Activated T-cell treated with anti-CD3 and anti-CD28 coated beads for 24 hours (primary cell): Measurements from ENCODE around the gene KRT14.
A peak's percentile ranks its signal among the peaks of the same experiment; 100 is the strongest.
"Not testable (repeated sequence)": the region's sequence is repeated elsewhere in the genome, so short reads cannot be mapped to it uniquely, and the experiment has no call there.

Experiments used
- DNase-seq: peaks from one replicate; pipeline ENCODE4 v3.0.0-alpha.2; 2020; ENCODE audit warnings: low read depth

KRT14 gene

DNA sequence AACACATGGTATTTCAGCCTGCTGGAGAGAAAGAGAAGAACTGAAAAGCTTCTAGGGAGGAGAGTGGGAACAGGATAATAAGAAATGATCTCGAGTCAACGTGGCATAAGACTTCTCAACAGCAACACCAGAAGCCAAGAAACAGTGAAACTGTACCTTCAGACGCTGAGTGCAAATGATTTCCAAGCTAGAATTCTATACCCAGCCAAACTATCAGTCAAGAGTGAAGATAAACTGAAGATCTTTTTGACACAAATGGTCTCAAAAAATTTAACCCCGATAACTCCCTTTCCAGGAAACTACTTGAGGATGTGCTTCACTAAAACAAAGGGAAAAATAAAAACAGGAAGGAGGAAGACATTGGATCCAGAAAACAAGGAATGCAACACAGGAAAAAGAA is 20.2 kb upstream of the KRT14 start:
- DNase-seq, result not testable (repeated sequence)

DNA sequence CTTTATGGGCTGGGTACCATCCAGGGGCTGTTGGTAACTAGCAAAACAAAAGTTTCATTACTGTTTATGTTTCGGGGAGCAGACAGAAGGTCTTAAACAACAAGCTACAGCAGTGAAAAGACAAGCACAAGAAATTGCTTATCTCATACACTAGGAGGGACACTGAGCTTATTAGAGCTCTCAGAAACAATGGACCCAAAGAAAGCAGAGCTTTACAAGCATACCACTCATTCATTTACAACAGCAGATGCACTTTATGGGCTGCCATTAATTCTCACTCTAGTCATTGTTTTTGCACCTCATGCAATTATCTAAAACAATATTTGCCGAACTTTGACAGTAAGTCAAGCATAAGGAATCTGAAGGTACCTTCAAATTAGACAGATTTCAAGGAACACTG is 15.8 kb upstream of the KRT14 start:
- no peak for DNase-seq

DNA sequence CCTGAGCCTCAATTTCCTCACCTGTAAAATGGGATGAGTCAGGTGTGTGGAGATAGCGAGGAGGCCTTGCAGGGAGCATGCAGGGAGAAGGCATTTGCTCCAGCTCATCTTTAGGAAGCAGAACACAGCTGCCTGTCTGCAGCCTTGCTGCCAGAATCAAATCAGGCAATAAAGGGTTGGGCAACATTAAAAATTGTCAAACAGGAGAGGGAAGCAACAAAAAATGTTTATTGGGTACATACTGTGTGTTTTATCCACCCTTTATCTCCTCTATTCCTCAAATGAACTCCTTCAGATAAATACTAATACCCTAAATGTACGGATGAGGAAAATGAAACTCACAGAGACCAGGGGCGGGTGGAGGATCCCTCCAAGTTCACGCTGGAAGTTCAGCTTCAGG is 13.6 kb upstream of the KRT14 start:
- DNase-seq, result no peak

DNA sequence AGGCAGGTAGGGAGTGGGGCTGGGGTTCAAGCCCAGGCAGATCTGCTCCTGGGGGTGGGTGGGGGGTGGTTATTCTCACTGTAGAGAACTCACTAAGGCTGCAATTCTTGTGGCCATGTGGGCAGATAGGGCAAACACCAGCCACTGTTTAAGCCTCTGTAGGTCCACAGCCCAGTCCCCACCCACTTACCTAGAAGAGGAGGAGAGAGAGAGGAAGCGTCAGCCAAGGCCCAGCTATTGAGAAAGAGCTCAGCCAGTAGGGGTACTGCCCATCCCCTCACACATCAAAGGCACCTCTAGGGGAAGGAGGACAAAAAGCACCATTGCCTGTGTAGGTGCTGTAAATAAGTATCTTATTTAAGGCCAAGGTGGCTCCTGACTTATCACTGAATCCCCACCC is 13.0 kb upstream of the KRT14 start:
- no peak for DNase-seq

DNA sequence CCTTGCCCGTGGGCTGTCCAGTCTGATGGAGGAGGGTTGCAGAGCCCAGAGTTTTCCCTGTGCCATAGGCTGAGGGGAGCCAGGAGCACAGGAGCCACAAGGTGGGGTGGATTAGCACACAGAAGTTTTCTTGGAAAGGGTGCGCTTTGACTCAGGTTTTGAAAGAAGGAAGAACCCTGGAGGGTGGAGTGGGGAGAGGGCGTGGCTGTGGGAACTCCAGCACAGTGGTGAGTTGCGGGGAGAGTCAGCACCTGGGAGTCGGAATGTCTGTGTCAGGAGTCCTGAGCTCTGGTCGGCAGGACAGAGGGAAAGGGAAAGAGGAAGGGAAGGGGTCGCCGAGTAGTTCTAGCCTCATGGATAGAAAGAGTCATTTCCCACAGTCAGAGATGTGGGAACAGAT is 8.9 kb upstream of the KRT14 start:
- no peak for DNase-seq

DNA sequence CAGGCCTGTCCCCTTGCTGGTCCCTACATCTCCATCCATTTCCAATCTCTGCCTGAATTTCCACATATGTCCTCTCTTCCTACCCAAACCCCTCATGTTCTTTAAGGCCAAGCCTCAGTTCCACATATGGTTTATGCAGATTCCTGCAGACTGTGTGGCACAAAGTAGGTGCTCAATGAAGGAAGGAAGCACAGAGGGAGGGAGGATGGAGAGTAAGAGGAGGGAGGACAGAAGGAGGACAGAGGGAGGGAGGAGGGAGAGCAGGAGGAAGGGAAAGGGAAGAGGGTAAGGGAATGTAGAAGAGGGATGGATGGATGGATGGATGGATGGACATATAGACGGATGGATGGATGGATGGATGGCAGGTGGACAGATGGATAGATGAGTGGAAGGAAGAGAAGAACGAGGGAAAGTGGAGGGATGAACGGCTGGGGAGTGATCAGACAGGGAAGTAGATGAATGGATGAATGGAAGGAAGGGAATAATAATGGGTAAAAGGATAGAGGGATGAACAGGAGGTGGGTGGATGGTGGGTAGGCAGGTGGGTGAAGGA is 7.7 kb upstream of the KRT14 start:
- DNase-seq, result no peak

DNA sequence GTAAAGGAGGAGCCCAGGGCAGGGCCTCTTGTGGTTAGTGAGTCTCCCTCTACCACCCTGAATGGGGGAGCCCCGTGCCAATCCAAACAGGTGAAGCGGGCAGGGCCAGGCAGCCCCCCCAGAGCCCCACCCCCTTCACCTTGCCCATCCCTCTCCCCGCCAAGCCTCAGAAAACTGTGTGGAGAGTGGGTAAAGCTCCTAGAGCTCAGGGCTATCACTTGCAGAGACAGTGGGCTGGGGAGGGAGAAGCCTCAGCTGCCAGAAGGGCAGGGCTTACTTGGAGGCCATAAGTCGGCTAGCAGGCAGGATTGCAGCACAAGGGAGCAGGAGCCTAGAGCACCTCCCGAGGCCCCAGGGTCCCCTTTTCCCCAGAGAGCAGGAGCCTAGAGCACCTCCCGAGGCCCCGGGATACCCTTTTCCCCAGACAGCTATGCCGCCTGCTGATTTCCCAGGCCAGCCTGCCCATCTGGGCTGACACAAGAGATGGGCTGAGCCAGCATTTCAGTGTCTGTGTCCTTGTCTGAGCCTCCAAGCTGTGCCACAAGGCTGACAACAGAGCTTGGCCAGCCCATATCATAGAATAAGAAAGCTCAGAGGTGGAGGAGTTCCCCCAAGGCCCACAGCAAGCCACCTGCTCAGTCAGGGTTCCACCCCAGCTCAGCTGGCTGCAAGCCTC is 6.7 kb upstream of the KRT14 start:
- no peak for DNase-seq

DNA sequence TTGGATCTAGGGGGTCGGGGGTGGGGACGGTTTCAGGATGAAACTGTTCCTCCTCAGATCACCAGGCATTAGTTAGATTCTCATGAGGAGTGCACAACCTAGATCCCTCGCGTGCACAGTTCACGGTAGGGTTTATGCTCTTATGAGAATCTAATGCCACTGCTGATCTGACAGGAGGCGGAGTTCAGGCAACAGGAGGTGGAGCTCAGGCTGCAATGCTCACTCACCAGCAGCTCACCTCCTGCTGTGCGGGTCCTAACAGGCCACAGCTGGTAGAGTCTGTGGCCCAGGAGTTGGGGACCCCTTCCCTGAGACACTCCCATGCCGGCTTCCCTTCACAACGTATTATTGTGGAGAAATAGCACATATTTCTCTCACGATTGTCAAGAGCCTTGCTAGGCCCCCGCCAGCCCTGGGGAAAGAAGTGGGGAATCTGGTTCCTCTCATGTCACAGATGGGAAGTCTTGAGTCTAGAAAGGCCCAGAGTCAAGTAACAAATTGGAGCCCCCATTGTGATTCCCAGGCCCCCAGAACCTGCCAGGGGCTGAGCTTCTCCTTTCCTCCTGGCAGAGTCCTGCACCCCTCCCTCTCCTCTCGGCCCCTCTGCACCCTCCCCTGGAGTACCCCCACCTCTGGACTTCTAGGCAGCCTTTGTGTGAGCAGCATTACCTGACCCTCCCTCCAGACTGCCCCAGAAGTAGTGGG is 6.1 kb upstream of the KRT14 start:
- no peak for DNase-seq

DNA sequence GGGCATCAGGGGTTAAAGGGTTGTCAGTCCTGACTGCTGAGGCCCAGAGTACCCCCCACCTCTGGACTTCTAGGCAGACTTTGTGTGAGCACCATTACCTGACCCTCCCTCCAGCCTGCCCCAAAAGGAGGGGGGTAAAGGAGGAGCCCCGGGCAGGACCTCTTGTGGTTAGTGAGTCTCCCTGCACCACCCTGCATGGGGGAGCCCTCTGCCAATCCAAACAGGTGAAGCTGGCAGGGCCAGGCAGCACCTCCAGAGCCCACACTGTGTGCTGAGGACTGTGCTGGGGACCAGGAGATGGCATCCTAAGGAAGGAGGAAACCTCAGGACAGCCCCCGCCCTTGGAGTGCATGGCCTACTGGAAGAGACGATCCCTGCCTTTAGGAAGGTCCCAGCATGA is 2.6 kb upstream of the KRT14 start:
- DNase-seq, result no peak

DNA sequence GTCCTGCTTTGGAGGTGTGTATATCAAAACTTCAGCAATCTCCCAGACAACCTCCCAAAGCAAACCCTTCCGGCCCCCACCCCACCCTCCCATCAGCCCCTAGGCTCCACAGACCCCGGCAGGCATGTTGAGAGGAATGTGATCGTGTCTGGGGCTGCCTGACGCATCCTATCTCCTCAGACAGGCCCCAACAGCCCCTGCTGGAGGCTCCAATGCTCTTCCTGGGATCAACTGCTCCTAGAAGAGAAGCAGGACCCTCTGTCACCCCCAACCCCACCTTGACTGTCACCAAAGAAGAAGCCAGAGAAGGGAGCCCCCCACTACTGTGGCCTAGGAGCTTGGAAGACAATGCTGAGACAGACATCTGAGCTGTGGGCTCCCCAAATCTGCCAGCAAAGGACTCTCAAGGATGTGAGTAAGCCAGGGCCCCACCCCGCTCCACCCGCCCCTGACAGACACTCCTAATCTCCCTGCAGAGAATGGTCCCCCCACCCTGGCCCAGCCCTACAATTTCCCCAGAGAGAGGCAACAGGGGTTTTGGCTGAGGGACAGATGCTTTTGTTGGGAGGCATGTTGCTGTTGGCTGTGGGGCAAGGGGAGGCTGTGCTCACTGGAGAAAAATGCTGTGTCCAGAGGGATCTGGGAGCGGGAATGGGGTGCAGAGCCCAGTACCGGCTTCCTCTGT is 1.6 kb upstream of the KRT14 start:
- no peak for DNase-seq

DNA sequence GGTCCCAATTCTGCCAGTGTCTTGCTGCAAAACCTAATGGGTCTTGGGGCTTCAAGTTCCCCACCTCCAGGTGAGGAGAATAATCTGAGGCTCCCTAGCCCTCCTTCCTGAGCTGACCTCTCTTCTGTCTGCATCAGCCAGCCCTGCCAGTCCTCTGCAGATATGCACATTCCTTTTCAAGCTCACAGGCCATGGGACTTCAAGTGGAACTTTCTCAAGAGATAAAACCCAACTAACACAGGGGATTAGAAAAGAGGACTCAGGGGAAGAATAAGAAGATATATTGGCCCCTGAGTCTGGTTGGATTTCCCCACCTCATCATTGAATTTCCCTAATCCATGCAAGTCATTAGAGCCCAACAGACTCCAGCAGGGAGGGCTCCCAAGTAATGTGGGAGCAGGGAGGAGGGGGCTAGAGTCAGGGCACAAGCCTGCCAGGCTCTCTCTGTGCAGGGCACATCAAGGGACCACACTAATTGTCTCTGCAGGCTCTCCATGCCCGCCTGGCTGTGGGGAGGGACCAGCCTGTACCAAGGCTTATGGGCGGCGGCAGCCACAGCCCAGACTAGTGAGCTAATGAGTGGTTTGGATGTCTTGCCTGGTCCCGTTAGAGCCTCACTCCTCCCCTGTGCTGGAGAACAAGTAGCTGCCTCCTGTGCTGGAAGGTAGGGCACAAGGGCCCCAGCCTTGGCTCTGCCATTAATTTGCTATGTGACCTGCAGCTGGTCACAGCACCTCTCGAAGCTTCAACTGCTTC is 1.2 kb downstream of the KRT14 start:
- DNase-seq, result no peak

DNA sequence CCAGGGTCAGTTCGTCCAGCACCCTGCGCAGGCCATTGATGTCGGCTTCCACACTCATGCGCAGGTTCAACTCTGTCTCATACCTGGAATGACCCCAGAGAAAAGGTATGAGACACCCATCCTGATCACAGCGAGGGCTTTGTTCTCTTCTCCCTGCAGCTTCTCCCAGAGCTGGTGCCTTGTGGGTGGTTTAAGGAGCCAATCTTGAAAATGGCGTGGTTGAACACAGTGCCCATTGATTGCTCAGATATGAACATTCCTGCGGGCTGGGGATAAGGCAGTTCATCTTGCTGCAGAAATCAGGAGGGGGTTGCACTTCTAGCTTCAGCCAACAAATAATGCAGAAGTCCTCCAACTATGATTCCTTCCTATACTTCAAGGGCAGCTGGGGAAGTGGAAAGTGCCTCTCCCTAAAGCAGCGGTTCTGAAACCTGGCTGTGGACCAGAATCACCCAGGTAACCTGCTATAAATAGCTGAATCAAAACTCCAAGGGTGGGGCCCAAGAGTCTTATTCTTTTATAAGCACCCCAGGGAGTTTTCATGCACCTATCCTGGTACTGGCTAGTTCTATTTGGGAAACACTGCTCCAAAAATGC is 2.3 kb downstream of the KRT14 start:
- not testable (repeated sequence) for DNase-seq

DNA sequence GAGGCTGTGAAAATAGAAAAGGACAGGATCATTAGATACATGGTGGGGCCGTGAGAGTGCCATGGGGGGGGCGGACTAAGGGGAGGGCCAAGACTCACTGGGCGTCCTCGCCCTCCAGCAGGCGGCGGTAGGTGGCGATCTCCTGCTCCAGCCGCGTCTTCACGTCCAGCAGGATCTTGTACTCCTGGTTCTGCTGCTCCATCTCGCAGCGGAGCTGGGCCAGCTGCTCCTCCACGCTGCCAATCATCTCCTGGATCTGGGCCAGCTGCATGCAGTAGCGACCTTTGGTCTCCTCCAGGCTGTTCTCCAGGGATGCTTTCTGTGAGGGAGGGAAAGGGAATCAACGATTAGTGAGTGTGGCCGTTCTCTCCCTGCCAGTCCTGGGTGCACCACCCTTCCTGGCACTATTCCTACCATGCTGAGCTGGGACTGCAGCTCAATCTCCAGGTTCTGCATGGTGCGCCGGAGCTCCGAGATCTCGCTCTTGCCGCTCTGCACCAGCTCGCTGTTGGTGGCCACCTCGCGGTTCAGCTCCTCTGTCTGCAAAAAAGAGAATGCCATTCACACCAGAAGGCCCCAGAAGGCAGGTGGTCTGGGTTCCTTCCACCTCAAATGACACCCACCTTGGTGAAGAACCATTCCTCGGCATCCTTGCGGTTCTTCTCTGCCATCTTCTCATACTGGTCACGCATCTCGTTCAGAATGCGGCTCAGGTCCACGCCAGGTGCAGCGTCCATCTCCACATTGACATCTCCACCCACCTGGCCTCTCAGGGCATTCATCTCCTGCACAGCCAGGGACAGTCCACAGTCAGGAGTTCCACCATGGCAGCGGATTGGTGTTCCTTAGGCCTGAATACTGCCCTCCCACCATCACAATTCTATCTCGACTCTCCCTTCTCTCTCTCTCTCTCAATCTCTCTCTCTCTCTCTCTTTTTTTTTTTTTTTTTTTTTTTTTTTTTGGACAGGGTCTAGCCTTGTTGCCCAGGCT is 3.3 kb downstream of the KRT14 start:
- DNase-seq, result no peak

DNA sequence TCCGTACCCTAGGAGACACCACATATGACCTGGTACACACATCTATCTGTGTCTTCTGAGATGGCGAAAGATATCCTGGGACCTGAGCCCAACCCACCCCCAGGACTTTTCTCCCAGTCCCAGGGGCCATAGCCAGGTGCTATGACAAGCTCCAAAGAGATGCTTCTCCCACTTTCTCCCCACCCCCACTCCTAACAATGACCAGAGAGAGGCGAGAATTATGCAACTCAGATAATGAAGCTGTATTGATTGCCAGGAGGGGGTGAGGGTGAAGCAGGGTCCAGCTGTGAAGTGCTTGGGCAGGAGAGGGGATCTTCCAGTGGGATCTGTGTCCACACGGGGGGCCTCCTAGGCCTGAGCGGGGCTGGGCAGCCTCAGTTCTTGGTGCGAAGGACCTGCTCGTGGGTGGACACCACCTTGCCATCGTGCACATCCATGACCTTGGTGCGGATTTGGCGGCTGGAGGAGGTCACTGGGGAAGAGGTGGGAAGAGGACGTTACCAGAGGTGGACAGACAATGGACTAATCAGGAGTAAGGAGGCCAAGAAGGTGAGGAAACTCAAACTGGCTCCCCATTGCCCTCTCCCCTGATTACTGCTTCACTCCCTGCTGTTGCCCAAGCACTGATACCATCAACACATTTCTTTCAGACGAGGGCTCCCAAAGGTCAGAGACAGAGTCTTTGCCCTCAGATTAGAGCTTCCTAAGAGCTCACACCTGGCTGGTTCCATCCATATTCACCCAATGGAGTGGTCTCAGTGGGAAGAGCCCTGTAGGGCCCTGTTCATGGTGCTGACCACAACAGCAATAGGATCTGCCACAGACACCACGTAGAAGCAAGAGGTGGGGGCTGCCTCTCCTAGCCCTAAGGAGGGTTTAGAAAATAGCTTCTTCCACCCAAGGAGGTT is 4.4 kb downstream of the KRT14 start:
- DNase-seq, result not testable (repeated sequence)

DNA sequence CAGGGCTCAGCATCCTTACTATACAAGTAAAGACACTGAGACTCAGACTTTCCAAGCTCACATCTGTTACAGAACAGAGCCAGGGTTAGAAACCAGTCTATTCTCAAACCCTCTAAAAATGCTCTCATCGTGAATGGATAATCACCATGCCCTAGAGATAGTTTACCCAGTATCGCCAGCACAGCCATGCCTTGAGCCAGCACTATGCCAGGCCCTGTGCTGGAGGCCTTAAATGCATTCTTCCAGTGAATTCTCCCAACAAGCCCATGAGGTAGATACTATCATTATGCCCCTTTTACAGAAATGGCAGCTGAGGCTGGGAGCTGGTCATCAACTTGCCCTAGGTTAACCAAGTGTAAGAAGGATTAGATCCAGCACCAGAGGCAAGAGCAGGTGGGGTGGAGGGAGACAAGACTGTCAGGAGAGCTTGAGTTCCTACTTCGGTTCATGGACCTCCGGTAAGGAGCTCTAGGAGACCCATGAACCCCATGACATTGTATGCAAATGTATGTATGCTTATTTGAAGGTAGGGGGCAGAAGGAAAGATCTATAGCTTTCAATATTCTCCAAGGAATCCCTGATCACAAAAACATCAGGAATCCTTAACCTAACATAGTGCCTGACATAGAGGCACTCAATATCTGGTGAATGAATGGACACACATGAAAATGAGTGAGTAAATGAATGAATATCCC is 5.2 kb downstream of the KRT14 start:
- DNase-seq, result no peak

DNA sequence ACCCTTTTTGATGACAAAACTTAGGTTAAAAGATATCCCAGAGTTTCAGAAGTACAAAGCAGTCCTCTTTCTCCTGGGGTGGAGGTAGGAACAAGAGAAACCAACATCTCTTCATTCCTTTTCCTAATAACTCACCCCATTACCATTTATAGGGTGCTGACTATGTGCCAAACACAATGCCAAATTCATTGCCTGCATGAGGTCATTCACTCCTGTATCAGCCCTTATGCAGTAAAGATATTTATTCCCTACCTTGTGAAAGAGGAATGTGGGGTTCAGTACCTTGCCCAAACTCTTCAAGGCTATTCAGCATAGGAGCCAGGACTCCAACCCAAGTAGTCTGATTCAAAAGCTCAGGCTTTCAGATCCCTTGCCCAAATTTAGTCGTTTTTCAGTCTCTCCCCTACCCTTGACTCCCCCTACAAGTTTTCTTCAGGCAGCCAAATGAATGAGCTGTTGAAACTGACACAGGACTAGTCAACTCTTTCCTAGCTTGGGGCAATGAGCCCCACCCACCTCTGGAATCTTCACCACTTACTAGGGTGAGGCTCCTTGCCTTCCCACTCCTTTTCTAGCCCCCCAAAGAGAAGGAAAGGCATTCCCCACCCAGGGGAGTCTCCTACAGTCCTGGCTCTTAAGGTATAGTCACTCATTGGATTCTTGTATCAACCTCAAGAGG is 5.9 kb downstream of the KRT14 start:
- DNase-seq, result no peak

DNA sequence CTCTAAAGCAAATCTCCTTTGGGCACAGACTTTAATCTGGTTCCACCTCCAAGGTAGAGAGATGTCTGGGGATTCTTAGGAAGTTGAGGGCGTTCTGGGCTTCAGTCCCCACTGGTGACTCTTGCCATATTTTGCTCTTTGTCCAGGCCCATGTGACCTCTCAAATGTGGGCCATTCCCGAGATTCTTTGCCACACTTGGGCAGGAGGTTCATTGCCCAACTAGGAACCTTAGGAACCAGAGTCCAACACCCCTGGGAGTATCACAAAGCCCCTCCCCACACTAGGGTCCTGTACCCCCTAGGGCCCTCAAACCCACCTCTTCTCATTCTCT is 6.5 kb downstream of the KRT14 start:
- no peak for DNase-seq

DNA sequence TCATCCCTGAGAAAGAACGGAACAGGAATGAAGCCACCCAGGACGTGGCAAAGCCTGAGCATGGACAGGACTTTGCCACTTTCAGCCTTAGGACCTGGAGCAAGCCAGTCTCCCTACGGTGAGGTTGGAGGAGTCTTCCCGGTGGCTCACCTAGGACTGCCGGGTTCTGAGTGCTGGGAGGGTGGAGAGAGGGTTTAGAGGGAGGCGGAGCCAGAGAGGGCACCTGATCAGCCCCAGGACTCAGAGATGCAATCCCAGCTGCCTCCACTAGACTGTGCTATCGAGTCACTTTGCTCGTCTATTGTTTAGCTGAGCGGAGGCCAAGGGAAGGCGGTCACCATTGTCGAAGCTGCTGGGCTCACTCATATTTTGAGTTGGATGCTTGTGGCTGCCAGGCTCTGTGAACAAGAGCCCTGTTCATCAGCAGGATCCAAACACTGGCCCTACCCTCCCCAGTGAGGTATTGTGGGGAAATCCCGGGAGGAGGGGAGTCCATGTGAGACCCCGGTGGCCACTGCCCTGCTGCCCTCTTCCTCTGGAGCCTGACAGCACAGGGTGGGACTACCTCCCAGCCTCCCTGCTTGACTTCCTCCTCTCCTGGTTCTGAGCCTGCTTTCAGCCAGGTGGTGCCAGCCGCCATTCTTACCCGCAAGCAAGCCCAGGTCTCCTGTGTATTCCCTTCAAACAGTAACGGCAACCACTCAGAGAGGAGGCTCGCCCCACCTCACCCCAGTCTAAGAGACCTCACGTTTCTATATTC is 7.0 kb downstream of the KRT14 start:
- DNase-seq, result peak; percentile 46
